Activated T-cell treated with anti-CD3 and anti-CD28 coated beads for 48 hours (primary cell): ENCODE results near the gene SNX33.
"Not testable (repeated sequence)": the region's sequence is repeated elsewhere in the genome, so short reads cannot be mapped to it uniquely, and the experiment has no call there.

Experiments used
- DNase-seq: peaks from one replicate; pipeline ENCODE4 v3.0.0-alpha.2; 2020; ENCODE audit warnings: low read depth

SNX33 gene

GRCh38 chr15:75662823-75663519 is 15.3 kb downstream of the SNX33 start:
- DNase-seq: no peak

GRCh38 chr15:75663931-75664421 is 16.3 kb downstream of the SNX33 start:
- no peak for DNase-seq

- no peak for DNase-seq
Measured at GRCh38 chr15:75666823-75667501, 19.2 kb downstream of the SNX33 start.

GRCh38 chr15:75669191-75669878 is 21.6 kb downstream of the SNX33 start:
- DNase-seq: peak; percentile 4

GRCh38 chr15:75669879-75670212 is 22.1 kb downstream of the SNX33 start:
- no peak for DNase-seq

- no peak for DNase-seq
Measured at GRCh38 chr15:75671730-75672602, 24.3 kb downstream of the SNX33 start.

GRCh38 chr15:75672646-75673425 is 25.1 kb downstream of the SNX33 start:
- no peak for DNase-seq

GRCh38 chr15:75673426-75674235 is 25.9 kb downstream of the SNX33 start:
- no peak for DNase-seq

GRCh38 chr15:75674366-75674765 is 26.7 kb downstream of the SNX33 start:
- DNase-seq: no peak

GRCh38 chr15:75675579-75676404 is 28.1 kb downstream of the SNX33 start:
- no peak for DNase-seq

GRCh38 chr15:75676688-75677464 is 29.2 kb downstream of the SNX33 start:
- no peak for DNase-seq

GRCh38 chr15:75677465-75678323 is 30.0 kb downstream of the SNX33 start:
- DNase-seq: no peak

- not testable (repeated sequence) for DNase-seq
Measured at GRCh38 chr15:75678324-75678690, 30.6 kb downstream of the SNX33 start.

- no peak for DNase-seq
Measured at GRCh38 chr15:75680007-75680789, 32.5 kb downstream of the SNX33 start.

- DNase-seq: no peak
Measured at GRCh38 chr15:75682181-75683135, 34.7 kb downstream of the SNX33 start.
